Thyroid gland (tissue), 4 donors: ENCODE results near the gene TNC.

Experiments
- POLR2A ChIP-seq, 2 donors: fragments of 450-650 bp; IDR thresholded peaks; one replicate each; pipeline ENCODE4 v1.6.1; 2017; ENCODE audit warnings: antibody characterized with exemption in 2 of 2, mild to moderate bottlenecking in 2 of 2, moderate library complexity in 1 of 2
- TF ChIP-seq, protein P1 (sequence below), 6 experiments: fragments of 200-600 bp in 3 of 6; fragments of 450-650 bp in 3 of 6; sonication (generic) in 3 of 6; IDR thresholded peaks; one replicate each; pipeline ENCODE4 v1.5.1; 2016 to 2019; ENCODE audit warnings: antibody characterized with exemption in 6 of 6, mild to moderate bottlenecking in 2 of 6, inconsistent platforms in 1 of 6, moderate library complexity in 1 of 6

- TF ChIP-seq POLR2A (IDR thresholded peaks at IDR 0.05): no peak
- TF ChIP-seq, protein P1, sequence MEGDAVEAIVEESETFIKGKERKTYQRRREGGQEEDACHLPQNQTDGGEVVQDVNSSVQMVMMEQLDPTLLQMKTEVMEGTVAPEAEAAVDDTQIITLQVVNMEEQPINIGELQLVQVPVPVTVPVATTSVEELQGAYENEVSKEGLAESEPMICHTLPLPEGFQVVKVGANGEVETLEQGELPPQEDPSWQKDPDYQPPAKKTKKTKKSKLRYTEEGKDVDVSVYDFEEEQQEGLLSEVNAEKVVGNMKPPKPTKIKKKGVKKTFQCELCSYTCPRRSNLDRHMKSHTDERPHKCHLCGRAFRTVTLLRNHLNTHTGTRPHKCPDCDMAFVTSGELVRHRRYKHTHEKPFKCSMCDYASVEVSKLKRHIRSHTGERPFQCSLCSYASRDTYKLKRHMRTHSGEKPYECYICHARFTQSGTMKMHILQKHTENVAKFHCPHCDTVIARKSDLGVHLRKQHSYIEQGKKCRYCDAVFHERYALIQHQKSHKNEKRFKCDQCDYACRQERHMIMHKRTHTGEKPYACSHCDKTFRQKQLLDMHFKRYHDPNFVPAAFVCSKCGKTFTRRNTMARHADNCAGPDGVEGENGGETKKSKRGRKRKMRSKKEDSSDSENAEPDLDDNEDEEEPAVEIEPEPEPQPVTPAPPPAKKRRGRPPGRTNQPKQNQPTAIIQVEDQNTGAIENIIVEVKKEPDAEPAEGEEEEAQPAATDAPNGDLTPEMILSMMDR (IDR thresholded peaks at IDR 0.05): no peak
Measured at GRCh38 chr9:115084157-115084556, 33.8 kb downstream of the TNC start.
